HepG2 (cell line): Measurements from ENCODE around the gene DCAF8. TPM values are rescaled to one million over a fixed set of nuclear protein-coding genes. Genes with fewer than 3 reads are reported as not detected.
A peak's percentile ranks its signal among the peaks of the same experiment; 100 is the strongest.

Experiments used
- CBX5 ChIP-seq: sonication (generic); formaldehyde crosslinking; IDR thresholded peaks from 2 replicates; pipeline ENCODE4 v1.4.0; 2020; ENCODE audit warnings: missing genetic modification reagents, borderline replicate concordance
- DR1 ChIP-seq: sonication (generic); formaldehyde crosslinking; IDR thresholded peaks from 2 replicates; pipeline ENCODE4 v1.8.0; 2021; ENCODE audit warnings: mild to moderate bottlenecking, missing genetic modification reagents, inconsistent platforms
- ERF ChIP-seq: IDR thresholded peaks from 2 replicates; pipeline ENCODE4 v1.6.1; 2018; ENCODE audit warnings: missing biosample characterization, missing genetic modification reagents
- KAT8 ChIP-seq: IDR thresholded peaks from 2 replicates; pipeline ENCODE4 v1.6.1; 2016; ENCODE audit warnings: missing genetic modification reagents, missing compliant biosample characterization
- KLF12 ChIP-seq: sonication (generic); formaldehyde crosslinking; IDR thresholded peaks from 2 replicates; pipeline ENCODE4 v1.4.0; 2020; ENCODE audit warnings: missing genetic modification reagents, borderline replicate concordance
- KLF16 ChIP-seq, 2 experiments: sonication (generic) in 1 of 2; formaldehyde crosslinking in 1 of 2; IDR thresholded peaks; 2 replicates each; pipeline versions ENCODE4 v1.6.1 to v1.8.0; 2016 to 2023; ENCODE audit warnings: missing genetic modification reagents in 2 of 2, missing compliant biosample characterization in 1 of 2
- MEIS2 ChIP-seq: sonication (generic); formaldehyde crosslinking; IDR thresholded peaks from 2 replicates; pipeline ENCODE4 v1.9.0; 2021; ENCODE audit warnings: mild to moderate bottlenecking, missing genetic modification reagents
- POGZ ChIP-seq: sonication (generic); formaldehyde crosslinking; IDR thresholded peaks from 2 replicates; pipeline ENCODE4 v1.4.0; 2020; ENCODE audit warnings: mild to moderate bottlenecking, missing genetic modification reagents
- POLR2G ChIP-seq: fragments of 200-400 bp; formaldehyde crosslinking; IDR thresholded peaks from 2 replicates; pipeline ENCODE4 v1.6.1; 2018; ENCODE audit warnings: mild to moderate bottlenecking, low read depth, low read length, moderate library complexity
- RFXANK ChIP-seq: IDR thresholded peaks from 2 replicates; pipeline ENCODE4 v1.6.1; 2016
- SRF ChIP-seq: IDR thresholded peaks from 2 replicates; pipeline ENCODE4 v1.6.1; 2011; ENCODE audit warnings: mild to moderate bottlenecking, low read depth, low read length, moderate library complexity
- TARDBP ChIP-seq: sonication (generic); formaldehyde crosslinking; IDR thresholded peaks from 2 replicates; pipeline ENCODE4 v1.8.0; 2022; ENCODE audit warnings: mild to moderate bottlenecking, missing genetic modification reagents
- ZBTB44 ChIP-seq: sonication (generic); formaldehyde crosslinking; IDR thresholded peaks from 2 replicates; pipeline ENCODE4 v1.4.0; 2020; ENCODE audit warnings: missing genetic modification reagents
- ZMYM3 ChIP-seq: sonication (generic); formaldehyde crosslinking; IDR thresholded peaks from 2 replicates; pipeline ENCODE4 v1.5.1; 2020; ENCODE audit warnings: mild to moderate bottlenecking, missing genetic modification reagents
- ZNF160 ChIP-seq: sonication (generic); formaldehyde crosslinking; IDR thresholded peaks from 2 replicates; pipeline ENCODE4 v1.8.0; 2022; ENCODE audit warnings: mild to moderate bottlenecking, inconsistent platforms, missing genetic modification reagents
- ZNF281 ChIP-seq: sonication (generic); formaldehyde crosslinking; IDR thresholded peaks from 2 replicates; pipeline ENCODE4 v1.4.0; 2020; ENCODE audit warnings: missing genetic modification reagents, borderline replicate concordance
- ZNF318 ChIP-seq: sonication (generic); formaldehyde crosslinking; IDR thresholded peaks from 2 replicates; pipeline ENCODE4 v1.4.0; 2020; ENCODE audit warnings: mild to moderate bottlenecking, missing genetic modification reagents
- ZNF367 ChIP-seq: sonication (generic); formaldehyde crosslinking; IDR thresholded peaks from 2 replicates; pipeline ENCODE4 v1.4.0; 2020; ENCODE audit warnings: missing genetic modification reagents, borderline replicate concordance
- ZSCAN9 ChIP-seq: IDR thresholded peaks from 2 replicates; pipeline ENCODE4 v1.6.1; 2016; ENCODE audit warnings: borderline replicate concordance
- polyA plus RNA-seq, 8 experiments: library from polyadenylated mRNA; depleted of rRNA in 3 of 8; stranded (reverse) in 7 of 8; unstranded in 1 of 8; fragments of >200 nt; fragmentation: Illumina TruSeq in 4 of 8; extraction: Trizol in 4 of 8; gene quantifications; 2 replicates each; pipeline versions ENCODE4 v1.2.1 to v1.2.3, GENCODE V29; 2011 to 2016; ENCODE audit warnings: low read depth in 4 of 8, missing spikeins in 1 of 8, mixed read lengths in 1 of 8; ENCODE audit not compliant: insufficient read depth in 1 of 8
- total RNA-seq, 5 experiments: library from RNA; depleted of rRNA; stranded (reverse); fragments of >200 nt; fragmentation: Illumina TruSeq; extraction: Trizol; gene quantifications; 2 replicates each; pipeline ENCODE4 v1.2.3, GENCODE V29; 2016; ENCODE audit warnings: low read depth in 1 of 5

Gene DCAF8
- total and polyA plus RNA-seq, 2 of the 13 experiments (the other 11 are each of a cell fraction or from before 2014, with no cell fraction given) = 73.4 to 79.8 TPM

- TF ChIP-seq ZNF318 (CRISPR knock-in tag) (no peak), KLF16 (CRISPR knock-in tag; IDR thresholded peaks at IDR 0.05) (peak in 1 of 2 experiments; percentile 79; a peak in 2 of 4 replicates), TARDBP (CRISPR knock-in tag) (peak; percentile 62; the same call in 1 of the 2 replicates), SRF (no peak), POLR2G (peak; percentile 91), RFXANK (CRISPR knock-in tag) (peak; percentile 43; the same call in 1 of the 2 replicates), DR1 (CRISPR knock-in tag) (peak; percentile 76), POGZ (peak; percentile 89), ZSCAN9 (CRISPR knock-in tag) (0 out of 2 replicates have a peak, but pooled peaks have one; percentile 47), KLF12 (CRISPR knock-in tag) (no peak), CBX5 (CRISPR knock-in tag) (peak; percentile 35; the same call in 1 of the 2 replicates), ZNF160 (no peak), ZBTB44 (CRISPR knock-in tag) (no peak), KAT8 (CRISPR knock-in tag) (peak; percentile 90), ZNF281 (no peak), MEIS2 (CRISPR knock-in tag) (no peak; the same call in 1 of the 2 replicates), ZNF367 (CRISPR knock-in tag) (peak; percentile 100), ERF (CRISPR knock-in tag) (peak; percentile 78), ZMYM3 (CRISPR knock-in tag) (no peak)
Observed at GRCh38 chr1:160284782-160285344, 22.5 kb upstream of the DCAF8 start, which contains the start of gene PEX19 (continued).
